ENCODE results near the gene CAMK1D. TPM values are rescaled to one million over a fixed set of nuclear protein-coding genes. Genes with fewer than 3 reads are reported as not detected.
A peak's percentile ranks its signal among the peaks of the same experiment; 100 is the strongest.

CAMK1D gene
- total and polyA plus RNA-seq, 2 experiments from 2014 or later: 4.6 to 7.2 TPM

- Mint-ChIP-seq H3K36me3 (ENCODE audit: low read depth) (no peaks in the 10 kb centered on the region), H3K27me3 (ENCODE audit: insufficient read depth, low read depth, poor library complexity) (no peaks in the 10 kb centered on the region), H3K4me3 (no peak overlapping the region), H3K9me3 (no peaks in the 10 kb centered on the region; the same call in 2 of the 3 replicates), H3K27ac (no peak overlapping the region), H3K4me1 (peaks cover 21% of the 10 kb centered on the region)
- Histone ChIP-seq H3K9me2 (ENCODE audit: insufficient read depth) (no peaks in the 10 kb centered on the region), H3K27me3 (ENCODE audit: insufficient read depth) (no peaks in the 10 kb centered on the region), H2AFZ (no peak overlapping the region), H3K27ac (ENCODE audit: low read depth) (no peak overlapping the region), H4K20me1 (replicated peaks; ENCODE audit: insufficient read depth) (no peaks in the 10 kb centered on the region), H3K4me3 (no peak overlapping the region), H3F3A (replicated peaks; ENCODE audit: low read depth) (no peaks in the 10 kb centered on the region), H3K79me2 (replicated peaks; ENCODE audit: insufficient read depth) (no peaks in the 10 kb centered on the region), H3K36me3 (ENCODE audit: insufficient read depth) (no peaks in the 10 kb centered on the region), H3K4me1 (ENCODE audit: insufficient read depth) (peaks cover 9% of the 10 kb centered on the region), H3K4me2 (peak overlapping the region; percentile 19; the same call in 1 of the 2 replicates)
- TF ChIP-seq, protein P1, sequence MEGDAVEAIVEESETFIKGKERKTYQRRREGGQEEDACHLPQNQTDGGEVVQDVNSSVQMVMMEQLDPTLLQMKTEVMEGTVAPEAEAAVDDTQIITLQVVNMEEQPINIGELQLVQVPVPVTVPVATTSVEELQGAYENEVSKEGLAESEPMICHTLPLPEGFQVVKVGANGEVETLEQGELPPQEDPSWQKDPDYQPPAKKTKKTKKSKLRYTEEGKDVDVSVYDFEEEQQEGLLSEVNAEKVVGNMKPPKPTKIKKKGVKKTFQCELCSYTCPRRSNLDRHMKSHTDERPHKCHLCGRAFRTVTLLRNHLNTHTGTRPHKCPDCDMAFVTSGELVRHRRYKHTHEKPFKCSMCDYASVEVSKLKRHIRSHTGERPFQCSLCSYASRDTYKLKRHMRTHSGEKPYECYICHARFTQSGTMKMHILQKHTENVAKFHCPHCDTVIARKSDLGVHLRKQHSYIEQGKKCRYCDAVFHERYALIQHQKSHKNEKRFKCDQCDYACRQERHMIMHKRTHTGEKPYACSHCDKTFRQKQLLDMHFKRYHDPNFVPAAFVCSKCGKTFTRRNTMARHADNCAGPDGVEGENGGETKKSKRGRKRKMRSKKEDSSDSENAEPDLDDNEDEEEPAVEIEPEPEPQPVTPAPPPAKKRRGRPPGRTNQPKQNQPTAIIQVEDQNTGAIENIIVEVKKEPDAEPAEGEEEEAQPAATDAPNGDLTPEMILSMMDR (conservative IDR thresholded peaks at IDR 0.05; ENCODE audit: low read depth in 2 of 2): peak; percentile 27 to 43; a peak in 3 of 4 replicates
- TF ChIP-seq EZH2phosphoT487 (IDR thresholded peaks at IDR 0.05; ENCODE audit: unreplicated experiment) (no peak), ZNF331 (CRISPR knock-in tag; IDR thresholded peaks at IDR 0.05; ENCODE audit: low read depth) (no peak)
- TF ChIP-seq, protein P2, sequence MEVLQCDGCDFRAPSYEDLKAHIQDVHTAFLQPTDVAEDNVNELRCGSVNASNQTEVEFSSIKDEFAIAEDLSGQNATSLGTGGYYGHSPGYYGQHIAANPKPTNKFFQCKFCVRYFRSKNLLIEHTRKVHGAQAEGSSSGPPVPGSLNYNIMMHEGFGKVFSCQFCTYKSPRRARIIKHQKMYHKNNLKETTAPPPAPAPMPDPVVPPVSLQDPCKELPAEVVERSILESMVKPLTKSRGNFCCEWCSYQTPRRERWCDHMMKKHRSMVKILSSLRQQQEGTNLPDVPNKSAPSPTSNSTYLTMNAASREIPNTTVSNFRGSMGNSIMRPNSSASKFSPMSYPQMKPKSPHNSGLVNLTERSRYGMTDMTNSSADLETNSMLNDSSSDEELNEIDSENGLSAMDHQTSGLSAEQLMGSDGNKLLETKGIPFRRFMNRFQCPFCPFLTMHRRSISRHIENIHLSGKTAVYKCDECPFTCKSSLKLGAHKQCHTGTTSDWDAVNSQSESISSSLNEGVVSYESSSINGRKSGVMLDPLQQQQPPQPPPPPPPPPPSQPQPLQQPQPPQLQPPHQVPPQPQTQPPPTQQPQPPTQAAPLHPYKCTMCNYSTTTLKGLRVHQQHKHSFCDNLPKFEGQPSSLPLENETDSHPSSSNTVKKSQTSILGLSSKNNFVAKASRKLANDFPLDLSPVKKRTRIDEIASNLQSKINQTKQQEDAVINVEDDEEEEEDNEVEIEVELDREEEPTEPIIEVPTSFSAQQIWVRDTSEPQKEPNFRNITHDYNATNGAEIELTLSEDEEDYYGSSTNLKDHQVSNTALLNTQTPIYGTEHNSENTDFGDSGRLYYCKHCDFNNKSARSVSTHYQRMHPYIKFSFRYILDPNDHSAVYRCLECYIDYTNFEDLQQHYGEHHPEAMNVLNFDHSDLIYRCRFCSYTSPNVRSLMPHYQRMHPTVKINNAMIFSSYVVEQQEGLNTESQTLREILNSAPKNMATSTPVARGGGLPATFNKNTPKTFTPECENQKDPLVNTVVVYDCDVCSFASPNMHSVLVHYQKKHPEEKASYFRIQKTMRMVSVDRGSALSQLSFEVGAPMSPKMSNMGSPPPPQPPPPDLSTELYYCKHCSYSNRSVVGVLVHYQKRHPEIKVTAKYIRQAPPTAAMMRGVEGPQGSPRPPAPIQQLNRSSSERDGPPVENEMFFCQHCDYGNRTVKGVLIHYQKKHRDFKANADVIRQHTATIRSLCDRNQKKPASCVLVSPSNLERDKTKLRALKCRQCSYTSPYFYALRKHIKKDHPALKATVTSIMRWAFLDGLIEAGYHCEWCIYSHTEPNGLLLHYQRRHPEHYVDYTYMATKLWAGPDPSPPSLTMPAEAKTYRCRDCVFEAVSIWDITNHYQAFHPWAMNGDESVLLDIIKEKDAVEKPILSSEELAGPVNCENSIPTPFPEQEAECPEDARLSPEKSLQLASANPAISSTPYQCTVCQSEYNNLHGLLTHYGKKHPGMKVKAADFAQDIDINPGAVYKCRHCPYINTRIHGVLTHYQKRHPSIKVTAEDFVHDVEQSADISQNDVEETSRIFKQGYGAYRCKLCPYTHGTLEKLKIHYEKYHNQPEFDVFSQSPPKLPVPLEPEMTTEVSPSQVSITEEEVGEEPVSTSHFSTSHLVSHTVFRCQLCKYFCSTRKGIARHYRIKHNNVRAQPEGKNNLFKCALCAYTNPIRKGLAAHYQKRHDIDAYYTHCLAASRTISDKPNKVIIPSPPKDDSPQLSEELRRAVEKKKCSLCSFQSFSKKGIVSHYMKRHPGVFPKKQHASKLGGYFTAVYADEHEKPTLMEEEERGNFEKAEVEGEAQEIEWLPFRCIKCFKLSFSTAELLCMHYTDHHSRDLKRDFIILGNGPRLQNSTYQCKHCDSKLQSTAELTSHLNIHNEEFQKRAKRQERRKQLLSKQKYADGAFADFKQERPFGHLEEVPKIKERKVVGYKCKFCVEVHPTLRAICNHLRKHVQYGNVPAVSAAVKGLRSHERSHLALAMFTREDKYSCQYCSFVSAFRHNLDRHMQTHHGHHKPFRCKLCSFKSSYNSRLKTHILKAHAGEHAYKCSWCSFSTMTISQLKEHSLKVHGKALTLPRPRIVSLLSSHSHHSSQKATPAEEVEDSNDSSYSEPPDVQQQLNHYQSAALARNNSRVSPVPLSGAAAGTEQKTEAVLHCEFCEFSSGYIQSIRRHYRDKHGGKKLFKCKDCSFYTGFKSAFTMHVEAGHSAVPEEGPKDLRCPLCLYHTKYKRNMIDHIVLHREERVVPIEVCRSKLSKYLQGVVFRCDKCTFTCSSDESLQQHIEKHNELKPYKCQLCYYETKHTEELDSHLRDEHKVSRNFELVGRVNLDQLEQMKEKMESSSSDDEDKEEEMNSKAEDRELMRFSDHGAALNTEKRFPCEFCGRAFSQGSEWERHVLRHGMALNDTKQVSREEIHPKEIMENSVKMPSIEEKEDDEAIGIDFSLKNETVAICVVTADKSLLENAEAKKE (CRISPR knock-in tag; IDR thresholded peaks at IDR 0.05): no peak
- DNase-seq (ENCODE audit: low spot score): no peak
- peak; percentile 63 for ATAC-seq
Measured at GRCh38 chr10:12800302-12800701, 451.0 kb downstream of the CAMK1D start.
